OCI-M1 (cell line): ENCODE results near the gene EPHA5.
A peak's percentile ranks its signal among the peaks of the same experiment; 100 is the strongest.

Source experiments
- DNase-seq: peaks from one replicate; lab custom pipeline; 2025; lab: John Stamatoyannopoulos, UW

EPHA5 gene

GRCh38 chr4:65670331-65671031 lies at the start of gene EPHA5:
EPHA5 (minus strand) TSS chr4:65670489; CDS start chr4:65669742, 747 bp downstream.
- peak; percentile 74 for DNase-seq

DNA sequence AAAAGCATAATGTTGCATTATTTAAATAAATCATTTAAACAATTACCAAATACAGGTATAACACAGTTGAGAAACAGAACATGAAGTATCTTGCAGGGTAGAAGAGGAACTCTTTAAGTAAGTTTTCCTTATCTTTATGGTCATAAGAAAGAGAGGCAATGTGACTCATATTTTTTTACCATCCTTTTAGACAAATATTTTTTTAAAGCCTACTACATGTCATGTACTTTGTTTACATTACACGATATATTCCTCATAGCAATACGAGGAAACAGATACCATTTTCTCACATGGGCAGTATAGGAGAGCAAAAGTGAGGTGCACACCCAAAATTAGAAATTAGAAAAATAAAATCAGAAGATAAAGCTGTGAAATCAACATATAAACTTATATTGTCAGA lies 49.3 kb upstream of the EPHA5 start:
- peak; percentile 39 for DNase-seq

DNA sequence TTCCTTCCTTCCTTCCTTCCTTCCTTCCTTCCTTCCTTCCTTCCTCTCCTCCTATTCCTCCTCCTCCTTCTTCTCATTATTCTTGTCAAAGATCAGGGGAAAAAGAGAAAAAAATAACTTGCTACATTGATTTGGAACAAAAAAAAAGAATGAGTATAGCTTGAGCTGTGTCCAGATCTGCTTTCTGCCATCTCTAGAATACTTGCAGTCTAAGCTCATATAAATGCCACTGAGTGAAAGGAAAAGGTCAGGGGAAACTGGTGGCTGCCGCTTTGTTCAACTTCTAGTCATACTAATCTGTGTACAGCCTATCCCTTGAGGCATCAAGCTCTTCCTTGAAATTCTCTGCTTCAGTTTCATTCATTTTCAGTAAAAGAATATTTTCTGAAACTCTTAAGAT lies 28.3 kb upstream of the EPHA5 start:
- DNase-seq = no peak

GRCh38 chr4:65696436-65696835 lies 26.1 kb upstream of the EPHA5 start:
- no peak for DNase-seq

- no peak for DNase-seq
These were observed 1.1 kb upstream of the EPHA5 start for GRCh38 chr4:65671372-65671771.

DNA sequence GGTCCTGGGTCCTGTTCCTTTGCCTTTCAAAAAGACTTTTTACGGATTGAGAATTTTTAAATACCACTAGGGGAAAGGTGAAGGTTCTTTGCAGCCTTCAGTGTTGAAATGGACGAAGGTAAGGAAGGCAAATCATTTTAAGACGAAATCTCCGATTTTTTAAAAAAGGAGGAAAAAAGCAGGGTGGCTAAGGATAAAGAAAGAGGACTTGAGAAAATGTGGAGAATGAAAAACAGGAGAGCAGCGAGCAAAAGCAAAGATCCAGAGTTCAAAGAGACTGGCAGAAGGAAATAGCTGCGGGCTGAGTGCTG lies 314 bp downstream of the EPHA5 start:
- DNase-seq = no peak

DNA sequence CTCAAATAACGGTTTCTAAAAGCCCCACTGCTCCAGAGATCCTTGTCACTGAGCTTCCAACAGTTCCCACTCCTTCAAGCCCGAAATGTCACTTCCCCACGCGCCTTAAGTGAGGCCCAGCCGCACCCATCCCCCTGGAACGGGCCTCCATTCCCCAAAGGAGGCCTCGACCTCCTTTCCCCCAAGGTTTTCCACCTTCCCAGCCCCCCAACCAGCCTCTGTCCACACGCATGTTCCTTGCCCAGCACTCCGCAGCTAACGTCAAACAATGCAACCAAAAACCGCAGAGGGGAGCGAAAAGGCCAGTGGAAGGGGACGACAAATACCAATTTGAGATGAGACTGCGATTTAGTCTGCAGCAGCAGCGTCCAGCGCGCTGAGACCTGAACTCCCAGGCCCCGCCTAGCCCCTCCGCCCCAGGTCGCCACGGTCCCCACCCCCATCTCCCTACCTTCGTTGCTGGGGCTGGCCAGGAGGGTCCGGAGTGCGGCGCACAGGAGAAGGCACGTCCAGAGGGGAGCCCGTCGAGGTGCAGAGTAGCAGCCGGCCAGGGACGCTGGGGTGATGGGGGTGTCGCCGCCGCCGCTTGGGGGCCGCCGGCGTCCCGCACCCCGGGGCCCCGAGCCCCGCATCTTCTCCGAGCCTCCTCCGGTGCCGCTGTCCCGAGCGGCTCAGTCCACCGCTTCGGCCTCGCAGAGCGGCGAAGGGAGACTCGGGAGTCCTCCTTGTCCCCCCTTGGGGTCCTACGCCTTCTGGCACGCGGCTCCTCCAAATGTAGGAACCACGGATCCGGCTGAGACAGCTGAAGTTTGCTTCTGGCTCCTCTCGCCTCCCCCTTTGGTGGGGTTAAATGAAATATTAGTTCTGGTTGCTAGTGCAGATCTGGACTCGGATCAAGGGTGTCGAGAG lies 924 bp downstream of the EPHA5 start:
- DNase-seq = no peak

GRCh38 chr4:65668201-65669089 lies 1.8 kb downstream of the EPHA5 start:
- DNase-seq = peak; percentile 29

DNA sequence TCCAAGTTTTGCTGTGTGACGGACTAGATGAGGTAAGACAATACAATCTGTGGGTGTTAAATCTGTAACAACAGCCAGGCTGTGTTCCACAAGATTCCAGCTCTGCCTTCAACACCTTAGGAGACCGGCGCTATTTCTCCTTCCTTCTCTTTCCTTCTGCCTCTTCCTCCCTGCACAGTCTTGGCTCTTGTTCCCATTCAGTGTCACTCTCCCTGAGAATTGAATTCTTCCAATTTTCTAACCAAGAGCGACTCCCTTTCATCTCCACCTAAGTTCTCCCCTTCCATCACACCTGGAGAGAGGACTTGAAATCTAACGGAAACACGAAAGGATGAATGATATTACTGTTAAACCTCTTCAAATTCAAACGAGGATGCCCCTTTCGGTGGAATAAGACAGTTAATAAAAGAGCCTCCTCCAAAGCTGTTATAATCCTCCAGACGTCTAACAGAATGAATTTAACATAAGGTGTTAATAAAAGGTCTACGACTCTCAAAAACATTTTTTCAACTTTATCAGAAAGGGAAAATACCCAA lies 2.7 kb downstream of the EPHA5 start:
- DNase-seq = no peak

- DNase-seq = no peak
These were observed 4.3 kb downstream of the EPHA5 start for GRCh38 chr4:65665771-65666523.

GRCh38 chr4:65661471-65661870 lies 8.8 kb downstream of the EPHA5 start:
- no peak for DNase-seq

GRCh38 chr4:65658117-65658516 lies 12.2 kb downstream of the EPHA5 start:
- no peak for DNase-seq

DNA sequence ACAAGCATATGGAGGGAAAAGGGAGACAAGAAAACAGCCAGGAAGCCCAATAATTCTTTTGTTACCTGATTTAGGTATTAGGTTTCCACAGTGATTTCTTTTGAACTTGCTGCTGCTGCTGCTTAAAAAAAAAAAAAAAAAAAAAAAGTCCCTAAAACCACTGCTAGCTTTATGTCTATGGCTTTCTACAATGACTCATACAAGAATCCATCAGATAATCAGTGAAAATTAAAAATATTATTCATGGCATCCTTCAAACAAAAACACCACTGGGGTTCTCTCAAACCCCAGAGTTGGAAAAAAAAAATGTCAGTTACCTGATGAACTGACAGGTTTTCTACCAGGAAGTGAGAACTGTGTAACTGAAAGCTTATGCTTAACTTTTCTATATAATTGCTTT lies 14.3 kb downstream of the EPHA5 start:
- no peak for DNase-seq

GRCh38 chr4:65654976-65655375 lies 15.3 kb downstream of the EPHA5 start:
- no peak for DNase-seq

- DNase-seq = no peak
These were observed 16.4 kb downstream of the EPHA5 start for GRCh38 chr4:65653740-65654361.

GRCh38 chr4:65651751-65652150 lies 18.5 kb downstream of the EPHA5 start:
- DNase-seq = no peak

GRCh38 chr4:65651031-65651430 lies 19.3 kb downstream of the EPHA5 start:
- no peak for DNase-seq

GRCh38 chr4:65646136-65646535 lies 24.2 kb downstream of the EPHA5 start:
- no peak for DNase-seq

DNA sequence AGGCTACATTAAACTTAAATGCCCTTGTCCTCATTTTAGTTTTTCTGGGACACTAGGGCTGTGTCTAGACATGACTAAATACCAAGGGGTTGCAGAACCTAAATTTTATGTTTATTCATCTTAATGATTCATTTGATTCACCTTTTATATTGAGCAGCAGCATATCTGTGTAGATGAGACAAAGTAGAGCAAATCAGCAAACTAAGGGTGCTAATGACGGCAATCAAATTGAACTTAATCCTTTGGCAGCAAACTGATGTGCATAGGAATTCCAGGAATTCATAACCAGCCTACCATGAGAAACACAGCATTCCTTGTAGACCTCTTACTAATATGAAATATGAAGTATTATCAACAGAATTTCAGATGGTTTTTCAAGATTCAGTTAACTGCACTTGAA lies 25.1 kb downstream of the EPHA5 start:
- DNase-seq = no peak

DNA sequence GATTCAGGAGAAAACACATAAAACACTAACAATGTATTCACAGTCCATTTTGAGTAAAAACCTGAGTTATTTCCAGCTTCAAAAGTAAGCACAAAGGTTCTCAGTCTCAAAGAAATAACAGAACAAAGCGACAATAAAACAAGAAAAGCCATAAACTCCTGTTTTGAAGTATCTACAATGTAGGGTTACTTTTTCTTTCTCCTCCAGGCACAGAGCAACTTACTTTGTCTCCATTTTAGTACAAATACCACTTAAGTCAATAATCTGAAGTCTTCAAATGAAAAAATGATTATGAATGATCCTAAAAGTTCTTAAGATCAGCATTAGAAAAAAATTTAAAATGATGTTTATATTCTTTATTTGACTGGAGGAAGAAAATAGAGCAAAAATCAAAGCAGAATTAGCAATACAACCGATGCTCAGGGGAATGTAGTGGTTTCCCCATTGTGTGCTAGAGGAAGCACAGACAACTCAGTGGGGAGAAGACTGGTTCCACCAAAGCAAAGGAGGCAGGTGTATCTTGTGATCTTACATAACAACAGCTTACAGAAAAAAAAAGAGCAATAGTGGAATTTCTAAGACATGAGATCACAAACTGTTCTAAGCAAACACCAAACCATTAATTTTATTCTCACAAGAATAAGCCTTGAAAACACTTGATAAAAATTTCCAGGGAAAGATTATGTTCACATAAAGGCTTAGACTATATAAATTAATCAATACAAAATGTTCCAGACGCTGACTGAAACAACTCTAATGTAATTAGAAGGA lies 35.1 kb downstream of the EPHA5 start:
- DNase-seq = no peak
